ENCODE measurements around the gene STAG3. TPM values are rescaled to one million over a fixed set of nuclear protein-coding genes. Genes with fewer than 3 reads are reported as not detected.
"Not testable (repeated sequence)": the region's sequence is repeated elsewhere in the genome, so short reads cannot be mapped to it uniquely, and the experiment has no call there.

The STAG3 gene
- total RNA-seq, 1 experiment from 2014 or later, result 3.1 TPM

GRCh38 chr7:100244988-100245605 is 67.4 kb downstream of the STAG3 start:
- not testable (repeated sequence) for H3K18ac ChIP-seq (ENCODE audit: insufficient read length, low read depth, low read length); H3K27ac ChIP-seq (ENCODE audit: insufficient read length, low read depth, low read length); H3K27me3 ChIP-seq (ENCODE audit: insufficient read depth, low read length); H3K79me1 ChIP-seq (ENCODE audit: insufficient read depth, low read depth, low read length, poor library complexity, severe bottlenecking); H3K9me3 Mint-ChIP-seq; H3K9ac ChIP-seq (ENCODE audit: extremely low read depth, insufficient read length, low read length); H2BK120ac ChIP-seq (ENCODE audit: low read depth, low read length, poor library complexity, severe bottlenecking); H3K4me2 ChIP-seq (ENCODE audit: insufficient read depth, insufficient read length, low read length); H3T11ph ChIP-seq (ENCODE audit: low read length); H4K20me1 ChIP-seq (ENCODE audit: control insufficient read depth, insufficient read depth, insufficient read length); DNase-seq; H3K4ac ChIP-seq (ENCODE audit: low read depth, low read length); H3K27me3 Mint-ChIP-seq (ENCODE audit: low read depth); H4K8ac ChIP-seq (replicated peaks; ENCODE audit: insufficient read length, low read depth, low read length); H4K91ac ChIP-seq (ENCODE audit: insufficient read length, low read depth, low read length); H3K9me3 ChIP-seq (ENCODE audit: control insufficient read depth, low read depth, low read length); H3K4me1 ChIP-seq (ENCODE audit: insufficient read depth, low read length); H2AFZ ChIP-seq (ENCODE audit: low read length); H3K14ac ChIP-seq (ENCODE audit: insufficient read depth, low read length); H3K4me3 Mint-ChIP-seq; H2BK12ac ChIP-seq (ENCODE audit: insufficient read length, low read depth, low read length); H4K5ac ChIP-seq (ENCODE audit: insufficient read length, low read depth, low read length); H3K36me3 Mint-ChIP-seq (ENCODE audit: insufficient read depth in 1 of 3, low read depth in 3 of 3); H3K79me2 ChIP-seq (ENCODE audit: insufficient read depth, low read length); H3K23me2 ChIP-seq (ENCODE audit: insufficient read length, low read depth, low read length, poor library complexity, severe bottlenecking); H2BK20ac ChIP-seq (ENCODE audit: low read depth, low read length, poor library complexity, severe bottlenecking); H3K23ac ChIP-seq (ENCODE audit: insufficient read length, low read depth, low read length); H2BK15ac ChIP-seq (ENCODE audit: low read depth, low read length); H2AK5ac ChIP-seq (ENCODE audit: insufficient read length, low read length); H3K56ac ChIP-seq (ENCODE audit: insufficient read length, low read depth, low read length); H2BK5ac ChIP-seq (ENCODE audit: insufficient read length, low read length)
- H3K4me1 Mint-ChIP-seq, result peaks cover 44 to 58% of the 10 kb centered on the region in 2 experiments
- peak overlapping the region; percentile 37 to 81 (median 77); a peak in 5 of 7 replicates for H3K27ac Mint-ChIP-seq
- WGBS (ENCODE audit: extremely low coverage, insufficient read length, low lambda C conversion rate), result no CpG with 5 or more reads among the region's 9 CpGs

- H3K27me3 ChIP-seq (ENCODE audit: insufficient read depth, low read length); H3T11ph ChIP-seq (ENCODE audit: low read length); H4K8ac ChIP-seq (replicated peaks; ENCODE audit: insufficient read length, low read depth, low read length); H2BK5ac ChIP-seq (ENCODE audit: insufficient read length, low read length); H2BK15ac ChIP-seq (ENCODE audit: low read depth, low read length); H3K14ac ChIP-seq (ENCODE audit: insufficient read depth, low read length); H3K9me3 ChIP-seq (ENCODE audit: control insufficient read depth, low read depth, low read length); H3K4ac ChIP-seq (ENCODE audit: low read depth, low read length); H3K4me2 ChIP-seq (ENCODE audit: insufficient read depth, insufficient read length, low read length); H2AFZ ChIP-seq (ENCODE audit: low read length); H3K27ac ChIP-seq (ENCODE audit: insufficient read length, low read depth, low read length); H3K79me1 ChIP-seq (ENCODE audit: insufficient read depth, low read depth, low read length, poor library complexity, severe bottlenecking); DNase-seq; H3K9ac ChIP-seq (ENCODE audit: extremely low read depth, insufficient read length, low read length); H3K79me2 ChIP-seq (ENCODE audit: insufficient read depth, low read length); H2BK12ac ChIP-seq (ENCODE audit: insufficient read length, low read depth, low read length); H3K27me3 Mint-ChIP-seq (ENCODE audit: low read depth); H3K23ac ChIP-seq (ENCODE audit: insufficient read length, low read depth, low read length); H3K4me1 ChIP-seq (ENCODE audit: insufficient read depth, low read length); H4K91ac ChIP-seq (ENCODE audit: insufficient read length, low read depth, low read length); H3K23me2 ChIP-seq (ENCODE audit: insufficient read length, low read depth, low read length, poor library complexity, severe bottlenecking); H2BK120ac ChIP-seq (ENCODE audit: low read depth, low read length, poor library complexity, severe bottlenecking); H3K56ac ChIP-seq (ENCODE audit: insufficient read length, low read depth, low read length); H2AK5ac ChIP-seq (ENCODE audit: insufficient read length, low read length); H4K5ac ChIP-seq (ENCODE audit: insufficient read length, low read depth, low read length); H3K4me3 Mint-ChIP-seq; H3K36me3 Mint-ChIP-seq (ENCODE audit: insufficient read depth in 1 of 3, low read depth in 3 of 3); H2BK20ac ChIP-seq (ENCODE audit: low read depth, low read length, poor library complexity, severe bottlenecking); H3K9me3 Mint-ChIP-seq; H4K20me1 ChIP-seq (ENCODE audit: control insufficient read depth, insufficient read depth, insufficient read length): not testable (repeated sequence)
- no CpG with 5 or more reads among the region's 15 CpGs for WGBS (ENCODE audit: extremely low coverage, insufficient read length, low lambda C conversion rate)
- Mint-ChIP-seq H3K27ac (peak overlapping the region; percentile 17 to 98 (median 59); a peak in 6 of 7 replicates), H3K4me1 (peaks cover 44 to 58% of the 10 kb centered on the region in 2 experiments)
- H3K18ac ChIP-seq (ENCODE audit: insufficient read length, low read depth, low read length), result peak overlapping the region; percentile 70
Observed at GRCh38 chr7:100246121-100246864, 68.6 kb downstream of the STAG3 start.

All from H9 (cell line).